ENCODE measurements around the gene SPIN1. TPM values are rescaled to one million over a fixed set of nuclear protein-coding genes. Genes with fewer than 3 reads are reported as not detected.
A peak's percentile ranks its signal among the peaks of the same experiment; 100 is the strongest.

SPIN1 gene
- total and polyA plus RNA-seq, 2 donors: 55.5 to 167 TPM

- 95% methylated on average over 3 of the region's 3 CpGs for WGBS
These were observed 41.6 kb downstream of the SPIN1 start for GRCh38 chr9:88429595-88430430.

GRCh38 chr9:88433583-88434255 lies 45.5 kb downstream of the SPIN1 start:
- Histone ChIP-seq H3K4me1 (ENCODE audit: insufficient read depth) (no peaks in the 10 kb centered on the region), H3K4me3 (ENCODE audit: low read depth, low read length) (no peak overlapping the region), H3K27ac (ENCODE audit: low read depth) (no peak overlapping the region), H3K36me3 (ENCODE audit: insufficient read depth) (peaks cover 3% of the 10 kb centered on the region)
- 83% methylated on average over 5 of the region's 5 CpGs for WGBS
- DNase-seq (ENCODE audit: extremely low spot score): no peak

More at GRCh38 chr9:88429595-88430430, 41.6 kb downstream of the SPIN1 start:
- no peak for DNase-seq (ENCODE audit: extremely low spot score)
- Histone ChIP-seq H3K27ac (ENCODE audit: low read depth) (no peak overlapping the region), H3K4me3 (ENCODE audit: low read depth, low read length) (no peak overlapping the region), H3K36me3 (ENCODE audit: insufficient read depth) (peaks cover 5% of the 10 kb centered on the region), H3K4me1 (ENCODE audit: insufficient read depth) (peaks cover 4% of the 10 kb centered on the region)

DNA sequence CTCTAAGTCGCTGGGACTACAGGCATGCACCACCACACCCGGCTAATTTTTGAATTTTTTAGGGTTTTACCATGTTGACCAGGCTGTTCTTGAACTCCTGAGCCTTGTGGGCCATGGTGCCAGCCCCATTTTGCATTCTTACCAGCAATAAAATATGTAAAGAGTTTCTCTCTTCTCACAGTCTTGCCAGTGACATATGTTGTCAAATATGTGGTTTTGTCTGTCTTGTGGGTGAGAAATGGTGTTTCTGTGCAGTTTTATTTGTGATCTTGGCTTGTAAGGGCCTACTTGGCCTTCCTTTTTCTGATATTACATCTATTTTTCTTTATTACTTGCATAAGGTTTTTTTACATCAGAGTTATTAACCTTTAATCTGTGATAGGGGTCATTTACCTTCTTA lies 47.1 kb downstream of the SPIN1 start:
- WGBS: 97% methylated on average over 2 of the region's 2 CpGs
- DNase-seq (ENCODE audit: extremely low spot score): no peak
- Histone ChIP-seq H3K27ac (ENCODE audit: low read depth) (no peak overlapping the region), H3K36me3 (ENCODE audit: insufficient read depth) (peaks cover 3% of the 10 kb centered on the region), H3K4me3 (ENCODE audit: low read depth, low read length) (no peak overlapping the region), H3K4me1 (ENCODE audit: insufficient read depth) (no peaks in the 10 kb centered on the region)

GRCh38 chr9:88436379-88436778 lies 48.1 kb downstream of the SPIN1 start:
- H3K4me3 ChIP-seq (ENCODE audit: low read depth, low read length): no peak overlapping the region
- 99% methylated on average over 4 of the region's 4 CpGs for WGBS
- H3K4me1 ChIP-seq (ENCODE audit: insufficient read depth): no peaks in the 10 kb centered on the region
- DNase-seq (ENCODE audit: extremely low spot score): no peak
- no peak overlapping the region for H3K27ac ChIP-seq (ENCODE audit: low read depth)
- peaks cover 6% of the 10 kb centered on the region for H3K36me3 ChIP-seq (ENCODE audit: insufficient read depth)

DNA sequence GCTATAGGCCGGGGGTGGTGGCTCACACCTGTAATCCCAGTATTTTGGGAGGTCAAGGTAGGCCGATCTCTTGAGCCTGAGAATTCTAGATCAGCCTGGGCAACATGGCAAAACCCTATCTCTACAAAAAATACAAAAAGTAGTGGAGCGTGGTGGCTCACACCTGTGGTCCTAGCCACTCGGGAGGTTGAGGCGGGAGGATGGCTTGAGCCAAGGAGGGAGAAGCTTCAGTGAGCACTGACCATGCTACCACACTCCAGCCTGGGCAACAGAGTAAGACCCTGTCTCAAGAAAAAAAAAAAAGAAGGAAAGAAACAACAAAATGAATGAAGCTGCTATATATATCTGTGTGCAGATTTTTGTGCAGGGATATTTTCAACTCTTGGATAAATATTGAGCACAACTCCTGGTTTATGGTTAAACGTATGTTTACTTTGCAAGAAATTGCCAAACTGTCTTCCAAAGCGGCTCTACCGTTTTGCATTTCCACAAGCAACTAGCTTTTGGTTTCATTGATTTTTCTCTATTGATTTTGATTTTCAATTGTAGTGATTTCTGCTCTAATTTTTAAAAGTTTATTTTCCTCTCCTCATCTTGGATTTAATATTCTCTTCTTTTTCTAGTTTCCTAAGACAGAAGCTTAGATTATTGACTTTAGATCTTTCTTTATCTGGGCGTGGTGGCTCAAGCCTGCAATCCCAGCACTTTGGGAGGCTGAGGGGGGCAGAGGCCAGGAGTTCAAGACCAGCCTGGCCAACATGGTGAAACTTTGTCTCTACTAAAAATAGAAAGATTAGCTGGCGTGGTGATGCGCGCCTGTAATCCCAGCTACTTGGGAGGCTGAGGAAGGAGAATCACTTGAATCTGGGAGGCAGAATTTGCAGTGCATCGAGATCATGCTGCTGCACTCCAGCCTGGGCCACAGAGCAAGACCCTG lies 49.2 kb downstream of the SPIN1 start:
- peaks cover 6% of the 10 kb centered on the region for H3K36me3 ChIP-seq (ENCODE audit: insufficient read depth)
- 96% methylated on average over 13 of the region's 13 CpGs for WGBS
- DNase-seq (ENCODE audit: extremely low spot score): no peak

DNA sequence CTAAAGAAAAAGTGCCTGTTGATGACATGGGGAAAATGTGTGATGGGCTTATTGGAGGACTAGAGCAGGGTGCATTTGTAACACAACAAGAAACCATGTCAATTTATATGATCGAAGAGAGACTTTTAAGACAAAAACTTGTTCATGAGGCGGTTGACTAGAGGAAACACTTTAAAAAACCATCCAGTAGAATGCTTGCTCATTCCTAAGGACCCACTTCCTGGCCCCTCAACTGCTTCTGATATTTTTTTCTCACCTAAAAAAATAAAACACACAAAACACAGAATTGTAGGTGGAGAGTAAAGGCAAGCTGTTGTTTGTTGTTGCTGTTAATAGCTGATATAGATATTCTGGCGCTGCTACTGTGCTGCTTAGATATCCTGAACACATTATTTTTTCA lies 50.6 kb downstream of the SPIN1 start:
- DNase-seq (ENCODE audit: extremely low spot score): no peak
- WGBS: 97% methylated on average over 3 of the region's 3 CpGs
- Histone ChIP-seq H3K4me1 (ENCODE audit: insufficient read depth) (no peaks in the 10 kb centered on the region), H3K27ac (ENCODE audit: low read depth) (no peak overlapping the region), H3K36me3 (ENCODE audit: insufficient read depth) (peaks cover 4% of the 10 kb centered on the region), H3K4me3 (ENCODE audit: low read depth, low read length) (no peak overlapping the region)

More for the DNA sequence above, 49.2 kb downstream of the SPIN1 start:
- Histone ChIP-seq H3K27ac (ENCODE audit: low read depth) (no peak overlapping the region), H3K4me3 (ENCODE audit: low read depth, low read length) (no peak overlapping the region), H3K4me1 (ENCODE audit: insufficient read depth) (no peaks in the 10 kb centered on the region)

DNA sequence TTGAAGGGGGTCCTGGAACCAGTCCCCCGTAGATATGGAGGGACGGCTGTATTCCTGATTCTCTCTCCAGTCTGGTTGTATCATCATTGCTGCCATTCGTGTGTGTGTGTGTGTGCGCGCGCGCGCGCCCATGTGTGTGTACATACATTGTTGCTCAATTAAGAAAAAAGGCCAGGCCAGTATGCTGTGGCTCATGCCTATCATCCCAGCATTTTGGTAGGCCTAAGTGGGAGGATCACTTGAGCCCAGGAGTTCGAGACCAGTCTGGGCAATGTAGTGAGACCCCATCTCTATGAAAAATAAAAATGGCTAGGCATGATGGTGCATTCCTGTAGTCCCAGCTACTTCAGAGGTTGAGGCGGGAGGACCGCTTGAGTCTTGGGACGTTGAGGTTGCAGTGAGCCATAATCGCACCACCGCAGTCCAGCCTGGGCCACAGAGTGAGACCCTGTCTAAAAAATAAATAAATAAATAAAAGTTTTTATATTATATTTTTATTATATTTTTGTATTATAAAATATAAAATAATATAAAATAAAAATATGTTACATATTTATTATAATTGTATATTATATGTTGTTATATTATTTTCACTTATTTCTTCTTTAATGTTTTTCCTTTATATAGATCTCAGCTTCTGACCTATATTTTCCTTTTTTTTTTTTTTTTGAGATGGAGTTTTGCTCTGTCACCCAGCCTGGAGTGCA lies 53.2 kb downstream of the SPIN1 start:
- Histone ChIP-seq H3K36me3 (ENCODE audit: insufficient read depth) (peaks cover 2% of the 10 kb centered on the region), H3K4me1 (ENCODE audit: insufficient read depth) (no peaks in the 10 kb centered on the region), H3K27ac (ENCODE audit: low read depth) (no peak overlapping the region), H3K4me3 (ENCODE audit: low read depth, low read length) (no peak overlapping the region)
- no peak for DNase-seq (ENCODE audit: extremely low spot score)
- 92% methylated on average over 15 of the region's 15 CpGs for WGBS

GRCh38 chr9:88443480-88444113 lies 55.4 kb downstream of the SPIN1 start:
- H3K27ac ChIP-seq (ENCODE audit: low read depth): no peak overlapping the region
- WGBS: 93% methylated on average over 7 of the region's 7 CpGs
- H3K4me3 ChIP-seq (ENCODE audit: low read depth, low read length): no peak overlapping the region
- H3K36me3 ChIP-seq (ENCODE audit: insufficient read depth): peaks cover 2% of the 10 kb centered on the region
- no peaks in the 10 kb centered on the region for H3K4me1 ChIP-seq (ENCODE audit: insufficient read depth)
- no peak for DNase-seq (ENCODE audit: extremely low spot score)

DNA sequence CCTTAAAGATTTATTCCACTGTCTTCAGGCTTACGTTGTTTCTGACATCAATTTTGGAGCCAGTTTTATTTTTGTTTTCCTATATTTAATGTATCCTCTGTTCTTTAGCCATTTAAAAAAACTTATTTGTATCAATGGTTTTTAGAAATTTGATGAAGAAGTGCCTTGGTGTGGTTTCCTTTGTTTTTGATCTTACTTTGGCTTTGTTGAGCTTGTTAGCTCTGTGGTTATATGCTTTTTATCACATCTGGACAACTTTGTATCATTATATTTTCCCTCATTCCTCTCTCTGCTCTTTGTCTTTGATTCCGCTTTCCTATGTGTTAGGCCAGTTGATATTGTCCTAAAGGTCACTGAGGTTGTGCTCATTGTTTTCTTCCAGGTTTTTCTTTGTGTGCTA lies 58.5 kb downstream of the SPIN1 start:
- Histone ChIP-seq H3K27ac (ENCODE audit: low read depth) (no peak overlapping the region), H3K4me1 (ENCODE audit: insufficient read depth) (no peaks in the 10 kb centered on the region), H3K36me3 (ENCODE audit: insufficient read depth) (no peaks in the 10 kb centered on the region), H3K4me3 (ENCODE audit: low read depth, low read length) (no peak overlapping the region)
- no peak for DNase-seq (ENCODE audit: extremely low spot score)
- 92% methylated on average over 2 of the region's 2 CpGs for WGBS

DNA sequence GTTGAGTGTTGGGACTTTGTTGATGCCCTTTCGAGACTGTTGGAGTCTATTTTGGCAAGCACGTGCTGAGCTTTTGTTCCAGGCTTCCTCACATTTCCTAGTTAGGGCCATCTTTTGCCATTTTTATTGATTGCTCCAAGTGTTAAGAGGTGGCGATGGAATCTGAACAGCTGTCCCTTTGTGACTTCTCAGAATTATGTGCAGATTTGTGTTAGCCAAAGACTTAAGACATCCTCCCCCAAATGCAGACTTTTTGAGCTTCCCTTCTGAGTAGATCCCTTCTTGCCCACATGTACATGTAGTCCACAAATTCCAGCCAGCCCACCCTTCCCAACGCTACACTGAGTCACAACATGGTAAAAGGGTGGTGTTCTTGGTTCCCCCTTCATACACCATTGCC lies 59.2 kb downstream of the SPIN1 start:
- no peaks in the 10 kb centered on the region for H3K36me3 ChIP-seq (ENCODE audit: insufficient read depth)
- WGBS: 89% methylated on average over 4 of the region's 4 CpGs

GRCh38 chr9:88451160-88451559 lies 62.9 kb downstream of the SPIN1 start:
- H3K27ac ChIP-seq (ENCODE audit: low read depth): no peak overlapping the region
- H3K4me1 ChIP-seq (ENCODE audit: insufficient read depth): no peaks in the 10 kb centered on the region
- DNase-seq (ENCODE audit: extremely low spot score): no peak
- WGBS: 92% methylated on average over 5 of the region's 5 CpGs
- H3K4me3 ChIP-seq (ENCODE audit: low read depth, low read length): no peak overlapping the region
- H3K36me3 ChIP-seq (ENCODE audit: insufficient read depth): peaks cover 2% of the 10 kb centered on the region

More for the DNA sequence above, 59.2 kb downstream of the SPIN1 start:
- H3K4me1 ChIP-seq (ENCODE audit: insufficient read depth): no peaks in the 10 kb centered on the region
- H3K4me3 ChIP-seq (ENCODE audit: low read depth, low read length): no peak overlapping the region
- no peak for DNase-seq (ENCODE audit: extremely low spot score)
- no peak overlapping the region for H3K27ac ChIP-seq (ENCODE audit: low read depth)

DNA sequence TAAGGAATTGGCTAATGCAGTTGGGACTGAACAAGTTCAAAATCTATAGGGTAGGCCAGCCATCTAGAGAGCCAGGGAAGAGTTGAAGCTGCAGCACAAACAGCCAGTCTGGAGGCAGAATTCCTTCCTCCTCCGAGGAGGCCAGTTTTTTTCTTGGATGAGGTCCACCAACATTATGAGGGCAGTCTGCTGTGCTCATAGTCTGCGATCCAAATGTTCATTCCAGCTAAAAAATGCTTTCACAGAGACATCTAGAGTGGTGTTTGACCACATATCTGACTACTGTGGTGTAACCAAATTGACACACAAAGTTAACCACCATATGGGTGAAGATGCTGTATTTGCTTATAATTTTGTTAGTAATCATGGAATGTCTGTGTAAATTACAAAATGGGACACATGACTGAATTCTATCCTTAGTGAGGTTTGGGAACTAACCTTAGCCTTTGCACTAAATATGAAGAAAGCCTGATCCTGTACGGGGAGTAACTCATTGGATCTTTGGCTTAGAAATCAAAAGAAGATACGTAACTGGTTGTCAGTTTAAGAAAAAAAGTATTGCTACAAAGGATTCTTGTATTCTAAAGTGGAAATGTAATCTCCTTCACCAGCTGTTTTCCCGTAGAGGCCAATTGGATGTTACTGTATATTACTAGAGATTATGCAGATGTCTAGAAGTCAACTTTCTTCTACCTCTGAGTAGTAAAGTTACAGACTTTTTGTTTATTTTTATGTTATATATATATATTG lies 70.6 kb downstream of the SPIN1 start:
- Histone ChIP-seq H3K4me3 (ENCODE audit: low read depth, low read length) (no peak overlapping the region), H3K4me1 (ENCODE audit: insufficient read depth) (no peaks in the 10 kb centered on the region), H3K27ac (ENCODE audit: low read depth) (no peak overlapping the region), H3K36me3 (ENCODE audit: insufficient read depth) (peaks cover 3% of the 10 kb centered on the region)
- 51% methylated on average over 5 of the region's 5 CpGs for WGBS
- peak; percentile 45 for DNase-seq (ENCODE audit: extremely low spot score)
